Measurements from ENCODE around the gene MITF. TPM values are rescaled to one million over a fixed set of nuclear protein-coding genes. Genes with fewer than 3 reads are reported as not detected.

MITF gene
- polyA plus RNA-seq, 3 donors: 41.0 to 47.7 (median 44.7) TPM

DNA sequence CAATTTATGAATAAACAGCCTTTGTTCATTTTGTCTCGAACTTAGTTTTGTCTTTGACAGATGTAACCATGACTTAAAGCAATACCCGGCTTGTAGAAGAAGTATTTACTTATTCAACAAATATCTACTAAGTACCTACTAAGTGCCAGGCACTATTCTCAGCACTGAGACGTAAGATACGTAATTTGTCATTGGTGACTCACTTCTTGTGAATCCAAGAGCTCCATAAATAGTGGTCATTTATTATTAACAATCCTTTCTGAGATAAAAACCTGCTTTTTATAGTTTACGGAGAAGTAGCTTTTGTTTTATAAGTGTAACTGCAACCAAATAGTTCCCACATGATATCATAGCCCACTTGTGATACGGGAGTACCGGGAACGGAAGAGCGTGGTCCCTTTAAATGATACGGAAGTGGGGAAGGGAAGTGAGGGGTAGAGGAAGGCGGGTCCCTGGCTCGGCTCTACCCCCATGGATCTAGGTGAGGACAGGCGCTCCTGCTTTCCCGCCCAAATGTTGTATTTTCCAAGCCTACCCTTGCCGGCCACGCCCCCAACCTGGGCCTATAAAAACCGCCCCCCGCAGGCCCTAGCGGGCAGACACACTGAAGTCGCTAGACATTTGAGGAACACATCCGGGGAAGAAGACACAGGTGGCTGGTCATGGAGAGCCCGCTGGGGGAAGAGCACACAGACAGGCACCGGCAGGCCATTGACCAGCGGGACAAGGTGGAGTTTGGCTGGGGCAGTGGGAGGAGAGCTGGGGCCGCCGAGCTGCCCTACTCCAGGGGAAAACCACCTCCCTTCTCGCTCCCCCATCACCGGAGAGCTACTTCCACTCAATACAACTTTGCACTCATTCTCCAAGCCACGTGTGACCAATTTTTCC is 260.1 kb downstream of the MITF start, which contains the start of gene SAMMSON:
Gene SAMMSON (plus strand): TSS at position 594 of the 888 bp plus-strand sequence.
- no peak for DNase-seq (ENCODE audit: low read depth in 3 of 3, low spot score in 2 of 3)

DNA sequence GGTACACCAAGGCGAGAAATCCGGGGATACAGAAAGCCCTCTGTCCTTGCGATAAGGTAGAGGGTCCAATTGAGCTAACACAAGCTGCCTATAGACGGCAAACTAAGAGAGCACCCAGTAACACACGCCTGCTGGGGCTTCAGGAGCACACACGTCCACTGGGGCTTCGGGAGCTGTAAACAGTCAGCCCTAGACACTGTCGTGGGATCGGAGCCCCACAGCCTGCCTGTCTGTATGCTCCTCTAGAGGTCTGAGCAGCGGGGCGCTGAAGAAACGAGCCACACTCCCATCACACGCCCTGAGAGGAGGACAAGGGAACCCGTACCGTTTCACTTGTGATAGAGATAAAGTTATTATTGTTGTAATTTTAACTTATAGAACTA is 260.8 kb downstream of the MITF start:
- no peak for DNase-seq (ENCODE audit: low read depth in 3 of 3, low spot score in 2 of 3)

DNA sequence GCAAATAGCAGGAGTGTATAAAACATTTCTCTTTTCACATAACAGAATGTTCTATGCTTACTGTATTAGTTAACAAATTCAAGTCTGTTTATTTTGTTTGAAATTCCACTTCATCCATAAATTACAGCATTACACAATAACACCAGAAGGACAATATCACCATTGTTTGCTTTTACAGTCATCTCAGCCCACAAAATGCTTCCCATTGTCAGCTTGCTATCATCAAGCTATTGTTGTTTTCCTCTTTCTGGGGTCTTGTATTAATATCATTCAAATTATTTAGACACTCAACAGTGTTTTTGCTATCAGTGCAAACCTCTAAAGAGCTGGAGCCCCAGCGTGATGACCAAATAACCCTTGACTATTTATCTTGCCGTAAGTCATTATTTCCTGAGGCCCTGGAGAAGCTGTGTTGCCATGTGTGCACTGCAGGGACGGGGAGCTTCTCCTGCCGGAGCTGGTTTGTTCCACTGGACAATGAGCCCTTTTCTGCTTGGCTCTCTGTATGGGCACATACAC is 261.4 kb downstream of the MITF start:
- no peak for DNase-seq (ENCODE audit: low read depth in 3 of 3, low spot score in 2 of 3)

DNA sequence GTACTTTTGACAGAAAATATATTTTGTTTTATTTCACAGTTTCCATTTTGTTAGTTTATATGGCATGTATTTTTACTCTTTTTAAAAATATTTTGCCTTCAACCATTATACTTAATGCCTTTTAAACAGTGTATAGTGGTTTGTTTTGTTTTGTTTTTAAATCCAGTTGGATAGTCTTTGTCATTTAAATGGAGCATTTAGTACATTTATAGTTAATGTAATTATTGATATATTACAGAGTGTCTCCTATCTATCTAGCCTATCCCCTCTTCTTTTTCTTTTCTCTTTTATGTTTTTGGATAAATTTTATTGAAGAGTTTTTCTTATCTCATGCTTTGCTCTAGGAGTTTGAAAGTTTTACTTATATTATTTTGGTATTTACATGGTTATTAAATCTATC is 263.9 kb downstream of the MITF start:
- no peak for DNase-seq (ENCODE audit: low read depth in 3 of 3, low spot score in 2 of 3)

DNA sequence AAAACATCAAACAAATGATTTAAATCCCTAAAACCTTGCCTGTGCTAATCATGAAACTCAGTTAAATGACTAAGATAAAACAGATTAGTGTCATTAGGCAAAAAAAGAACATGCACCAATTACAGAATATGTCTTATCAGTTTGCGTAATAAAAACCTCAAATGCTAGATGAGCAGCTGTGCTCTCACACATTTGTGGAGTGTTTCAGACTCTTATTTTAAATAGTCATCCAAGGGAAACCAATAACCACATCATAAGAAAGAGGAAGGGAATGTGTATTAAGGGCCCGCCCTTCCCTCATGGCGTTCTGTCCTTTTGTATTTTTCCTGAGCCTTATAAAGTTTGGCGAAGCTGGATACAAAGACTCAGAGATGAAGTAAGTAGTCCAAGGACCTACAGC is 266.8 kb downstream of the MITF start:
- no peak for DNase-seq (ENCODE audit: low read depth in 3 of 3, low spot score in 2 of 3)

DNA sequence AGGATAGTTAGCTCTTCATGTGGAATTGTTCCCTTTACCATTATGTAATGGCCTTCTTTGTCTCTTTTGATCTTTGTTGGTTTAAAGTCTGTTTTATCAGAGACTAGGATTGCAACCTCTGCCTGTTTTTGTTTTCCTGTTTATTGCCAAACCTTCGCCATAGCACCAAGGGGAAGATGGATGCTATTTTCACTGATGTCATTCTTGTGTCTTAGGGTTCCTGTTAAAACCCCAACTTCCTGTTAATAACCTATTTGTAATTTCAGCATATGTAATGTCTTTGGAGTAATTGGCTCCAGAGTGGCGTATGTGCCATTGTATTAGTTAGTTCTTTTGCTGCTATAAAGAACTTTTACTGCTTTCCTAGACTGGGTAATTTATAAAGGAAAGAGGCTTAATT is 271.1 kb downstream of the MITF start:
- no peak for DNase-seq (ENCODE audit: low read depth in 3 of 3, low spot score in 2 of 3)

DNA sequence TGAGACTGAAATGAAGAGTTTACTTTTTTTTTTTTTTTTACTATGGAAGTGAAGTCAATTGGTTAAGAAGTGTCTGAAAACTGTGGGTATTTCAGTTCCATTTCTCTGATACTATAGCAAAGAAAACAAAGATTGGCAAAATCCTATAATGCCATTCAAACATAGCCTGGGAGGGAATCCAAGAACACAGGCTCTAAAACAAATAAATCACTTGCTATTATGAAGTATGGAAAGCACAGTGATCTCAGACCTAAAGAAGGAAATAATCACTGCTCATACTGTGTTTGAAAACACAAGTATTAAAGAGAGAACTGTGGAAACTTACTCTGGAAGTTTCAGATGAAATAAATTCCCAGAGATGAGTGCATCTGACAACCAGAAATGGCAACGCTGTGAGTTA is 272.3 kb downstream of the MITF start:
- DNase-seq (ENCODE audit: low read depth in 3 of 3, low spot score in 2 of 3): no peak
